LHCN-M2 (cell line): Measurements from ENCODE around the gene NKAPL. TPM values are rescaled to one million over a fixed set of nuclear protein-coding genes. Genes with fewer than 3 reads are reported as not detected.

ENCODE experiments used
- DNase-seq: peaks from one replicate; pipeline ENCODE4 v3.0.0-alpha.2; 2012; ENCODE audit warnings: low read depth
- total RNA-seq: library from RNA; depleted of rRNA; stranded (reverse); fragments of >200 nt; gene quantifications from 2 replicates; pipeline ENCODE4 v1.2.3, GENCODE V29; 2014

NKAPL gene
- total RNA-seq, 1 experiment from 2014 or later: not detected

DNA sequence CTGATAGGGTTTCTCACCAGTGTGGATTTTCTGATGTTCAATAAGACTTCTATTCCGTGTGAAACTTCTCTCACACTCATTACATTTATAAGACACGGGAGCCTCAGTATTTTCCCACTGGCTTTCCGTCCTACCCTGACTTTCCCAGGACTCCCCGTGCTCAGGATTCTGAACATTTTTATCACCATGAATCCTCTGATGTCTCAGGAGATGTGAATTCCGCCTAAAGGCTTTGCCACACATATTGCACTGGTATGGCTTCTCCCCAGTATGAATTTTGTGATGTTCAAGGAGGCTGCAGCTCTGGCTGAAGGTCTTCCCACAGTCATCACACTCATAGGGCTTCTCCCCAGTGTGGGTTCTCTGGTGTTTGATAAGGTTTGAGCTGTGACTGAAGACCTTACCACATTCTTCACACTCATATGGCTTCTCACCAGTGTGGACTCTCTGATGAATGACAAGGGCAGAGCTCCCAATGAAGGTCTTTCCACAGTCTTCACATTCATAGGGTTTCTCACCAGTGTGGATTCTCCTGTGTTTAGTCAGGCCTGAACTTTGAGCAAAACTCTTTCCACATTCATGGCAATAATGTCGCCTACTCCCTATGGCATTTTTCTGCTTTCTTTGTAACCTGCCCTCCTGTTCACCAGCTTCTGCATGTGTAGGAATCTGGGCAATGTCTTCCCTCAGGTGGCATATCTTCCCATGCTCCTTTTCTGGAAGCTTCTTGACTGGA, 13.7 kb upstream of the NKAPL start:
- DNase-seq: no peak

- no peak for DNase-seq
Measured at GRCh38 chr6:28248916-28249315, 10.2 kb upstream of the NKAPL start.

DNA sequence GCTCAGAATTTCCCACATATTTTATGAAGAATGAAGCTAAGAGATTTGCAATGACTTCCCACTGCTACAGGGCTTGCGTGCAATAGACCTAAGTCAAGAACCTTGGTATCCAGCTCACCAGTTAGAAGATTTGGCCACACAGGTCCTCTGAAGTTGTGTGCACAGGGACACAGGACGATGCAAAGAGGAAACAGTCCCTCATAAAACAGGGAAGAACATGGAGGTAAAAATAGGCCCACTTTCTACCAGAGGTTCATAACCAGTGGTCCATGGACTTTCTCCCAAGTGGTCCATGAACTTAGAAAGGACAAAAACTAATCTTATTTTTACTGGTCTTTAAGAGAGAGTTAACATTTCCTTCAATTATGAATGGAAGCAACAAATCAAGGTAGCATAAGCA, 8.3 kb upstream of the NKAPL start:
- DNase-seq: no peak

GRCh38 chr6:28251661-28252008, 7.5 kb upstream of the NKAPL start:
- no peak for DNase-seq

DNA sequence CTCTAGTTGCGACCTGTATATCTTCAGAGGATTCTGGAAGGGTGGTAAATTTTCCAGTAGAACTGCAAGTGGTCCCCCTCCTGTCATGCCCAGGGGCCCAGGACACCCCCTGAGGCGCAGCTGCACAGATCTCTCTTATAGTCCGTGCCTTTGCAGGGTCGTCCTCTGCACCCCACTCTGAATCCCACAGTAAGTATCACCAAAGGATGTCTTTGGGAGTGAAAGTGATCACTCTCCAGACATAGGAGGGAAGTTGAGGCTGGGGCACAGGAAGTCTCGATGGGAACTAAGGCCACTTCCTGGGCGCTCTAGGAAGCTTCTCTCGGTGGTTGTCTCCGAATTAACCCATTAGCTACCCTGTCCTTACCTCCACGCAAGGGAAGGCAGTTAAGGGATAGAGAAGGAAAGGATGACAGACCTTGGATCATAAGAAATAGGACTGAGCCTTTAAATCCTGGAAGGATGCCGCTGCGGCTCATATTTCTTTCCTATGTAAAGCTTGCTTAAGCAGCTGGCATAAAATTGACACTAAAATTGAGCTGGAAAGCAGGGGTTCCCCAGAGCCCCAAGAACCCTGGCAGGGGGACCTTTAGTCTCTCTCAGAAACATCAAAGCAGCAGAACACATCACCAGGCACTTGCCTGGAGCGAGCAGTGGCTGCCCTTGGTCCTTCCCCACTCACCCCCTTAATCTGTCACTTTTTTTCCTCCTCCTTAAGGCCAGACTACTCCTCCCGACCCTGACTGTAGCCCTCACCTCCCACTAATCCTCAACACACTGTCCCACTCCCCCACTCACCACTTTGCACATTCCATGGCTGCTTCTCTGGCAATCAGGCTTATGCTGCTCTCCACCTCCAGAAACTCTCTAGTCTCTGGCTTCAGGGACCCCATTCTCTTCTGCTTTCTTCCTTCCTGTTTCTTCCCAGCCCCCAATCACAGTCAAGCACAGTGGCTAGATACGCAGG, 6.8 kb upstream of the NKAPL start, which contains the start of gene ZKSCAN4:
Gene ZKSCAN4 (minus strand): TSS at position 261 of the 967 bp plus-strand sequence. CDS start 289 bp downstream, outside the sequence.
- peak; percentile 93 for DNase-seq

DNA sequence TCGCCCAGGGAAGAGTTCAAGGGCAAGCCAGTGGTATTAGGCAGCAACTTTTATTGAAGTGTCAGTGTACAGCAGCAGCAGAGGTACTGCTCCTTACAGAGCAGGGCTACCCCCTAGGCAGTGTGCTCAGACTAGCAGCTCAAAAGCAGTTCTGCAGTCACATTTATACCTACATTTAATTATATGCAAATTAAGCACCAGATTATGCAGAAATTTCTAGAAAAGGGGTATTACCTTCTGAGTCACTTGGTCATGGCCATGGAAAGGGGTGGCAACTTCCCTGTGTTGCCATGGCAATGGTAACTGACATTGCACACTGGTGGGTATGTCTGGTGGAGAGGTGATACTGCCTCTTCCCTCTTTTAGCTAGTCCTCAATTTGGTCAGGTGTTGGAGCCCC, 5.0 kb upstream of the NKAPL start:
- no peak for DNase-seq

DNA sequence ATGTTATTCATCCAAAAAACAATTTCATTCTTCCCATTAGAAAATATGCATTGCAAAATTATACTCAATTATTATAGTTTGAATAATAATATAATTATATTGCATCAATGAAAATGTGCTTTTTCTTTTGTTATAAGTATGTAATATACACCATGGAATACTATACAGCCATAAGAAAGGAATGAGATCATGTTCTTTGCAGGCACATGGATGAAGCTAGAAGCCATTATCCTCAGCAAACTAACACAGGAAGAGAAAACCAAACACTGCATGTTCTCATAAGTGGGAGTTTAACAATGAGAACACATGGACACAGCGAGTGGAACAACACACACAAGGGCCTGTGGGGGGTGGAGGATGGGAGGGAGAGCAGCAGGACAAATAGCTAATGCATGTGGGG, 2.1 kb upstream of the NKAPL start:
- DNase-seq: no peak

GRCh38 chr6:28263922-28264321, 4.8 kb downstream of the NKAPL start:
- DNase-seq: no peak

DNA sequence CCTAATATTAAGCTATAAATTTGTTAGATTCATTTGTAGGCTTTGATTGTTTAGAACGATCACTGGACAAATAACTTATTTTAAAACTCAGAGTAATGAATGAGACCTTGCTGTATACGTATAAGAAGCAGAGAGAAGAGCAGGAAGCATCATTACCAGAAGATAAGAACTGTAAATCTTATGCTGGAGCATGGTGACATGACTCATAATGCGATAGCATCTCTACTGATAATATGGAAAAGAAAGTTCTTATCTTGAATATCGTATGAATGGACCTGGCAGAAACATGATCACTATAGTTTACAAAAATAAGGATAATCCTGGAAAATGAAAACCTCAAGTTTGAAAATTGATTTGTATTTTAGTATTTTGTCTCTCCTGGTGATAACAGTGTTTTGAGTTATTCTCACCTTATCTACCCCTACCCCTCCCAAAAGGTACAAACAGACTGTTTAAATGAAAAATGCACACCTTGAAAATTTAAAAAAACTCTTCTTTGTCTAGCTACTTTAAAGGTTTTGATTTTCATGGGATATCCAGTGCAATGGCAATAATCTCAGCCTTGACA, 5.8 kb downstream of the NKAPL start:
- no peak for DNase-seq

DNA sequence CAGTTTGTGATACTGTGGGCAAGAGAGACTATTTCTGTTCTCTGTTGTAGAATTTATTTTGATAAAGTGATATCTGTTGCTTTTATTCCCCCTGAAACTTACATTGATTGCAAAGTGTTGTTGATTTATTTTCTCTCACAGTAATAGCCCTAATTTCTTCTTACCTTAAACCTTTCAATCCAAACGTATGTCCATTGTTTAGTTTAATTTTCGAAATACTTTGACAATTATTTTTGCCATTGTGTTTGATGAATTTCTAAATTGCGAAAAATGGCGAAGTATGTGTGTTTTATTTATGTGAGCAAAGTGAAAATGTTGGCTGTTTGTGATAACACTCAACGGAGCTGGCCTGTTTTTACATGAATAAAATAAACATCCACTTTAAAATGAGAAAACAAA, 7.5 kb downstream of the NKAPL start:
- DNase-seq: no peak

DNA sequence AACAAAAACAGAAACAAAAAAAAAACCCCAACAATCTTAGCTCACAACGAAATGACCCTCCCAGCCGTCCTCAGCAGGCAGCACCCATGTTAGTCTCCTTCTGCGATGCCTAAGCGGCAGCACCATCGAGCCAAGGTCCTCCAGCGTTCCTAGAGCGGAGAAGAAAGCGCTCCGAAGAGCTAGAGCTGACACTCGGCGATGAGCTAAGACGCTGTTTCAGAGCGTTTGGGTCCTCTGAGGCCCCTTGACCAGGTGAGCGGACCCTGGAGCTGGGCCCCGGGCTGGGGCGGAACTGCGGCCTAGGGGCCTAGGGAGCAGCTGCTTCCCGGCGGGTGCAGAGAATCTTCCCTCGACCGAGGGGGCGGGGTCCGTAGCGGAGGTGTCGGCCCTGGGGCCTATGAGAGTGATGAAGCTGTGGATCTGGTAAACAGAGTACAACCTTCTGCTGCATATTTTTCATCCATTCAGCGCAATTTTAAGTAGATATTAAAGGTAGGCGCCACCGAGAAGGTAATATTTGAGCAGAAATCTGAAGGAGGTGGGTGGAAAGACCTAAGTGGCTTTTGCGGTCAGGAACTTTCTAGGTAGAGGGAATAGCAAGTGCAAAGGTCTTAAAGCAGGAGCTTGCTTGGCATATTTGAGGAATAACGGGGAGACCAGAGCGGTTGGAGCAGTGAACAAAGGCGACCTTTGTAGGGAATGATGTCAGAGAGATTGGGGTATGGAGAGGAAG, 8.0 kb downstream of the NKAPL start, which contains the start of gene ZSCAN26:
Gene ZSCAN26 (plus strand): TSS at position 182 of the 733 bp plus-strand sequence. CDS start 4,777 bp downstream, outside the sequence.
- DNase-seq: peak; percentile 87

GRCh38 chr6:28267695-28268059, 8.6 kb downstream of the NKAPL start:
- DNase-seq: no peak

GRCh38 chr6:28269492-28269891, 10.4 kb downstream of the NKAPL start:
- DNase-seq: peak; percentile 85

DNA sequence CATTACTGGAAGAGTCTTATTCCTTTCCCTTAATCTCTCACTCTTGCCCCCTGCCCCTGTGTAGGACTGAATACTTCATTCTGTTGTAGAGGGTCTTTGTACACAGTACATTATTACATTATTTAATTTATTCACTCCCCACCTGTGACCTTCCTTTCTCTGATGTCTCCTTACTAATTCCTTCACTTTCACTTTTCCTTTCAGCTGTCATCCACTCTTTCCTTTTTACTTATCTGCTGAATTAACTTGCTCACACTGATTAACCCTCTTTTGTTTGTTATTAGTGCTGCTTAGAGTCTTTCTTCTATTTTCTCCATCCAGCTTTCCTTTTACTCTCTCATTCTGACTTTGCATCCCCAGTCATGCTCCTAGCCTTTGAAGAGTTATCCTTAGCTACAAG, 15.8 kb downstream of the NKAPL start:
- no peak for DNase-seq

DNA sequence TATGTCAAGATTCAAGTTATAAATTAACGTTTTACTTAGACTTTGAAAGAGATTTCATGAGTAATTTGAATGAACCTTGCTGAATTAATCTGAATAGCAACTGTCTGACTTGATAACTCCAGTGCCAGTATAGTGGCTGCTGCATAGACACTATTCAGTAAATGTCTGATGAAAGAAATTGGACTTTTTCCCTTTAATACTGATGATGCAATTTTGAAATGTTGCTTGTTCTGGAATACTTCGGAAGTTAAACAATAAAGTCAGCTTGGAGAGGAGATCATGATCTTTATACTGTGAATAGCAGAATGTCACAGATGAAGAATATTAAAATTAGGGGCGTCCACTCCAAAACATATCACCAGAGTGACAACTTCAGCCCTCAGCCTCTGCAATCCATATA, 18.6 kb downstream of the NKAPL start:
- DNase-seq: no peak

DNA sequence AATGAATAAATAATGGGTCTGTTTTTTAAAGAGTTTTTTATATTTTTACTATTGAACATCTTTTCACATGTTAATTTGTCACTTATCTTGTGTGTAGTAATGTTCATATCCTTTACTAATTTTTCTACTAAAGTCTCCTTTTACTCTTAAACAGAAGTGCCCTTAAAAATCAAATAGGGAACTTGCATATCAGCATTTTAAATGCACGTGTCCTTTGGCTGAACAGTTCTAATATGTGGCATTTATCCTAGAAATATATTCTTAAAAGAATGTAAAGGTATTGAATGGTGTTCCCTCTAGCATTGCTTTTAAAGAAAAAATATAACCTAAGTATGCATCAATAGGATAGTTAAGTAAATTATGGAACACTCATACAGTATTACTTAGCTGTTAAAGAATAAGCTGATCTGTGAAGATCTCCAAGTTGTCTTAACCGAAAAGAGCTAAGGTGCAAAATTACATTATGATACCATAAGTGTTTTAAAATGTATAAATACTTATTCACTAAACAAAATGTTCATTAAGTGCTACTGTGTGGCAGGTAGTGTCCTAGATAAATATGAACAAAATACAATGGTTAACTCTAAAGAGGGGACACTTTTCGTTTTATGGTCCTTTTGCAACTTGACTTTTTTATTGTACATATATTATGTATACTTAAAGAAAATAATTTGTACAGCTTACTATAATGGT, 21.6 kb downstream of the NKAPL start:
- no peak for DNase-seq

- DNase-seq: peak; percentile 73
Measured at GRCh38 chr6:28281288-28282064, 22.4 kb downstream of the NKAPL start, which contains the start of gene PGBD1. Gene PGBD1 (plus strand): TSS chr6:28281572. CDS start chr6:28283814, 2,242 bp downstream.

DNA sequence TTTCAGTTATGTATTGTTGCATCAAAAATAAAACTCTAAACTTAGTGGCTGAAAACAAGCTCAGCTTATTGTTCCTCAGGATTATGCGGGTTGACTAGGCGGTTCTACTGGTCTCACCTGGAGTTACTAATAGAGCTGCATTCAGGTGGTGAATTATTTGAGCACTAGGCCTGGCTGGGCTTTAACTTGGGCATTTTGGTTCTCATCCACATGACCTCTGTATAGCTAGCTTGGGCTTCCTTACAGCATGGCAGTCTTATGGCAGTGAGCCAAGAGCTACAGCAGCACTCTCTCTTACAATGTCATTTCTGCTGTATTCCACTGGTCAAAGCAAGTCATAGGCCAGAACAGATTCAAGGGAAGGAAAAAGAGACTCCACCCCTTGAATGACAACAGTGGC, 23.8 kb downstream of the NKAPL start:
- peak; percentile 30 for DNase-seq

- DNase-seq: no peak
Measured at GRCh38 chr6:28291573-28291972, 32.5 kb downstream of the NKAPL start.

- DNase-seq: no peak
Measured at GRCh38 chr6:28295326-28295725, 36.2 kb downstream of the NKAPL start.
